Measurements from ENCODE around the gene PVALEF. TPM values are rescaled to one million over a fixed set of nuclear protein-coding genes. Genes with fewer than 3 reads are reported as not detected.

Gene PVALEF
- not detected for total RNA-seq
- long read RNA-seq: 0 reads

DNA sequence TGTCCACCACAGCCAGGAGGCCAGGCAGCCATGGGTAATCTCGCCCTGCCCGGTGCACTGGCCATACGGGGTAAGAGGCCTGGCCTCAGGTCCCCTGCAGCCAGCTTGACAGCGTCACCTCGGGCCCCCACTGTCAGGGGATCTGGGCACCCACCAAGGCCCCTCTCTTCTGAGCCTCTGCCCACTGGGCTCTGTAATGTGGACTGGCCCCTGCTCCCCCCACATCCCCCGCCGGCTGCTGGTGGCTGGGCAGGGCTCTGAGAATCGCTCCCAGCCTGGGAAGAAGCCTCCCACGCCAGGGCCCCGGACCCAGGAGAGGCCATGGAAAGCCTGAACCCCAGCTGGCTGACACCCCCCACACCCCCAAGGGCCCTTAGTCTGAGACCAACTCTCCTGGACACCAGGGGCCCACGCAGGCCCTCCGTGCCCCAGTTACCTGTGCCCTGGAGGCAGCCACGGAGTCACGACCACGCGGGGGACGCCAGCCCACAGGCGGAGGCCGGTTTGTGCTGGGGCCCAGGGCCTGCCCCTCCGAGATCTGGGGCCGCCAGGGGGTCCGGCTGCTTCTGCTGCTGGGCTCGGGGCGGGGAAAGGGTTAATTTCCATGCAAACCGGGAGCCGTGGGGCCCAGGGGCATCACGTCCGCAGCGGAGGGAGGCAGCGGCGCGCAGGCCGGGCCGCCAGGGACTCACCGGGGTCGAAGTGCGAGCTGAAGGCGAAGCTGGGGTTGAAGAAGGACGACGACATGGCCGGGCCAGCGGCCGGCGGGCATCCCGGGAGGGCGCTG lies at the start of gene PVALEF:
TSS of gene PVALEF (plus strand) at position 262 of the 787 bp plus-strand sequence. CDS start 15,720 bp downstream, outside the sequence.
- intact Hi-C loops (cut with DNase I, micrococcal nuclease): no loop called here
- DNase-seq: no peak
- ATAC-seq: peak; percentile 34

DNA sequence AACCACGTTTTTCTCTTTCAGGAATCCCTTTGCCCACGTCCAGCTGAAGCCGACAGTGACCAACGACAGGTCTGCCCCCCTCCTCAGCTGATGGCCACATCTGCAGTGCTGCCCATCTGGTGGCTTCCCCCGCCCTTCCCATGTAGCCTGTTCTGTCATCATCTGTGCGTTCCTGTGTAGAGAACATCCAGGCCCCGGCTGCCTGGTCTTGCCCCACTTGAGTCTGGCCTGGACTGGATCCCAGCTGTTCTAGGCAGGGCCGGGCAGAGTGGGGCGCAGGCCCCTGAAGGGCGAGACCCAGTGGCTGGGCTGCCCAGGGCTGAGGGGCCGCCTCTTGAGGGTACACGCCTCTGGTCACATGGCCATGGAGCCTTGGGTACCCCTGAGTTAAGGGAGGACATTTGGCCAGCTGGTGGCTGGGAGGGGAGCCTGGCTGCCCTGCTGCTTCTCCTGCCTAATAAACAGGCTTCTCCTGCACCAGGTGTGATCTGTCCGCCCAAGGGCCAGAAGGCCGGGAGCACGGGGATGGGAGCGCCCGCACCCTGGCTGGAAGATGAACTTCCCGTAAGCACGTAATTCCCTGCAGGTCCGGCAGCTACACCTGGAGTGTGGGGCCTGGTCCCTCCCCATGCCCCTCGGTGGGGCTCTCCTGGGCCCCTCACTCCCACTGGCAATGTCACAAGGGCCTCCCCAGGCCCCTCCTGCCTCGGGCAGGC lies 49.4 kb upstream of the PVALEF start:
- no peak for DNase-seq
- intact Hi-C loops (cut with DNase I, micrococcal nuclease): no loop called here
- ATAC-seq: no peak

- no peak for ATAC-seq
- DNase-seq: no peak
- intact Hi-C loops (cut with DNase I, micrococcal nuclease): no loop called here
Measured at GRCh38 chr17:81116704-81117103, 48.6 kb upstream of the PVALEF start.

- intact Hi-C loops (cut with DNase I, micrococcal nuclease): no loop called here
- DNase-seq (no peak), ATAC-seq (peak; percentile 8)
Measured at GRCh38 chr17:81117672-81118198, 47.6 kb upstream of the PVALEF start.

- ATAC-seq (peak; percentile 2), DNase-seq (no peak)
- intact Hi-C loops (cut with DNase I, micrococcal nuclease): no loop called here
Measured at GRCh38 chr17:81118308-81119221, 46.7 kb upstream of the PVALEF start.

GRCh38 chr17:81119223-81120148 lies 45.8 kb upstream of the PVALEF start:
- ATAC-seq (peak; percentile 69), DNase-seq (peak; percentile 72 to 73)
- intact Hi-C loops (cut with DNase I, micrococcal nuclease): no loop called here

- DNase-seq: no peak
- no peak for ATAC-seq
- intact Hi-C loops (cut with DNase I, micrococcal nuclease): no loop called here
Measured at GRCh38 chr17:81120149-81120484, 45.2 kb upstream of the PVALEF start.

DNA sequence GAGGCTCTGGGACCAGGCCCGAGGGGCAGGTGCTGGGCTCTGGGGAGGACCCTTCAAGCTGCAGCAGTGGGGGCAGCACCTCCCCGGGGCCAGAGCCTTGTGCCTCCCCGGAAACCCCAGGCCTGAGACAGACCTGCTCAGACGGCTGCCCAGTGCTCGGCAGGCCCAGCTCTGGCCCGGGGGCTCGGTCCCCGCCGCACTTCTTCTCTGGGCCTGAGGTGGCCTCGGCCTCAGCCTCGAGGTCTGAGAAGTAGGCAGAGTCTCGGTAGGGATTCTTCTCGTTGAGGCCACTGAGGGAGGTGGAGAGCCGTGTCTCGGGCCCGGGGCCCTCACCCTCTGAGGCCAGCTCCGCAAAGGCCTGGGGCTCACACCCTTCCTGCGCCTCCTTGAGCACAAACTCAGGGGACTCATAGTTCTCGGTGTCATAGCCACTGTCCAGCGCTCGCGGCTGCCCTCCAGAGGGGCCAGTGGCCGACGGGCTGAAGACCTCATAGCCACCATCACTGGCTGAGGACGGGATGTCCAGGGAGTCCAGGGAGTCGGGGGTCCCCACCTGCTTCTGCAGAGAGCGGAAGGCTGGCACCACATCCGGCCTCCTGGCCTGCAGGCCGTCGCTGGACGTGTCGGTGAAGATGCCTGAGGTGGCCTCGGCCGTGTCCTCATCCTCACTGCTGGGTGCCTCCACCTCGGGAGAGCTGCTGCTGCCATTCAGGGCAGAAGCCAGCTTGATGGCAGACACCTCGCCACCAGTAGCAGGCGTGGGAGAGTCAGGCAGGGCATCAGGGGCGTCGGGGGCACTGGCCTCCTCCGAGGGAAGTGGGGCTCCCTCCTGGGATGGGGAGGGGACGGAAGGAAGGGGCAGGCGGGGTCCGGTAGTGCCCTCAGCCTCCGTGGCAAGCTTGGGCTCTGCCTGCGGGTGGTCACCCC lies 44.3 kb upstream of the PVALEF start:
- no peak for ATAC-seq
- DNase-seq: no peak
- intact Hi-C loops (cut with DNase I, micrococcal nuclease): no loop called here

- intact Hi-C loops (cut with DNase I, micrococcal nuclease): no loop called here
- no peak for ATAC-seq
- no peak for DNase-seq
Measured at GRCh38 chr17:81121841-81122733, 43.2 kb upstream of the PVALEF start.

- no peak for ATAC-seq
Measured at GRCh38 chr17:81123052-81124048, 42.0 kb upstream of the PVALEF start.

GRCh38 chr17:81124377-81124776 lies 40.9 kb upstream of the PVALEF start:
- no peak for DNase-seq
- ATAC-seq: no peak
- intact Hi-C loops (cut with DNase I, micrococcal nuclease): no loop called here

More at GRCh38 chr17:81123052-81124048, 42.0 kb upstream of the PVALEF start:
- no peak for DNase-seq
- intact Hi-C loops (cut with DNase I, micrococcal nuclease): no loop called here

DNA sequence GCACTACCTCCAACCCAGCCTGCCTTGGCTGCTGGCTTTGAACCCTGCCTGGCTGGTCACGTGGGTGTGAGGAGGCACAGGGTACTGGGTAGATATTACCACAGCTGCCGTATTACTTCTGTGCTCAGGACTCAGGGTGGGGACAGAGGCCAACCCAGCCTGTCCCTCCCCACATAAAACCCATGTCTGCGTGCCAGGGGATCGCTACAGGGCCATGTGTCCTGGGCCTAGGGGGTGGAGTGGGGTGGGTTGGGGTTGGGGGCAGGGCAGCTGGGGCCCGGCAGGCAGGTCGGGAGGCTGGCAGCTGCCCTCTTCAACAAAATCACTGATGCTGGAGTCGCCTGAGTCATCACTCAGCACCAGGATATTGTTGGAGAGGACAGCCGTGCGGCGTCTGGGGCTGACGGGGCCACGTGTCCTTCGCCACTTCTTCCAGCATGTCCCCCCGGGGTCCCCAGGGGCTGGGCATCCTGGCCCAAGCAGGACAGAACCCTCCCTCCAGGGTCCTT lies 39.7 kb upstream of the PVALEF start:
- peak; percentile 30 for ATAC-seq
- no peak for DNase-seq
- intact Hi-C loops (cut with DNase I, micrococcal nuclease): no loop called here

GRCh38 chr17:81126281-81127132 lies 38.8 kb upstream of the PVALEF start:
- intact Hi-C loops (cut with DNase I, micrococcal nuclease): no loop called here
- no peak for DNase-seq
- no peak for ATAC-seq

DNA sequence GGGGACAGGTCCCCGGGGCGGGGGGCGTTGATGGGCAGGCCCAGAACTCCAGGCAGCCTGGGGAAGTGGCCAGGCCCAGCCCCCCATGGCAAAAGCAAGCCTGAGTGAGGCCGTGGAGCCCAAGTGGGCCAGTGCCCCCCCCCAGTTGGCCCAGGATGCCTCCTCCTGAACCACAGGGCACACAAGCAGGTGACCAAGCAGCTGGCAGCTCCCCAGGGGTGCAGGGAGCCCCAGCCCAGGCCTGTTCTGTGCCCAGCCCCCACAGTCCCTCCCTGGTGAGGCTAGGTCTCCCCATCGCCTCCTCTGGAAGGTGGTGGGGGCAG lies 38.2 kb upstream of the PVALEF start:
- DNase-seq (no peak), ATAC-seq (no peak)
- intact Hi-C loops (cut with DNase I, micrococcal nuclease): no loop called here
